Neural cell (in vitro differentiated cells): Measurements from ENCODE around the gene DSCAML1.

Source experiments
- CTCF ChIP-seq: fragments of 450-650 bp; IDR thresholded peaks from 2 replicates; pipeline ENCODE4 v1.5.1; 2014; ENCODE audit warnings: antibody characterized with exemption, mild to moderate bottlenecking, moderate library complexity; ENCODE audit not compliant: poor library complexity, severe bottlenecking
- EP300 ChIP-seq: fragments of 450-650 bp; conservative IDR thresholded peaks from 2 replicates; pipeline ENCODE4 v1.6.1; 2014; ENCODE audit warnings: antibody characterized with exemption, mild to moderate bottlenecking, moderate library complexity; ENCODE audit not compliant: poor library complexity, severe bottlenecking
- EZH2 ChIP-seq: fragments of 200-600, 300-800 bp; shearing (Covaris generic), sonication (generic); IDR thresholded peaks from 2 replicates; pipeline ENCODE4 v1.6.1; 2014; ENCODE audit warnings: antibody characterized with exemption, low read length, borderline replicate concordance, mild to moderate bottlenecking; ENCODE audit not compliant: insufficient read depth, poor library complexity, severe bottlenecking
- MXI1 ChIP-seq: fragments of 450-650 bp; conservative IDR thresholded peaks from 2 replicates; pipeline ENCODE4 v1.6.1; 2014; ENCODE audit warnings: antibody characterized with exemption, mild to moderate bottlenecking; ENCODE audit not compliant: poor library complexity, severe bottlenecking
- POLR2AphosphoS5 ChIP-seq: IDR thresholded peaks from 2 replicates; pipeline ENCODE4 v1.6.1; 2012
- RAD21 ChIP-seq: fragments of 450-650 bp; conservative IDR thresholded peaks from 2 replicates; pipeline ENCODE4 v1.6.1; 2014; ENCODE audit warnings: antibody characterized with exemption, mild to moderate bottlenecking, moderate library complexity
- REST ChIP-seq: IDR thresholded peaks from 2 replicates; pipeline ENCODE4 v1.6.1; 2012; ENCODE audit warnings: borderline replicate concordance
- TAF1 ChIP-seq: IDR thresholded peaks from 2 replicates; pipeline ENCODE4 v1.6.1; 2012; ENCODE audit warnings: low read depth

DNA sequence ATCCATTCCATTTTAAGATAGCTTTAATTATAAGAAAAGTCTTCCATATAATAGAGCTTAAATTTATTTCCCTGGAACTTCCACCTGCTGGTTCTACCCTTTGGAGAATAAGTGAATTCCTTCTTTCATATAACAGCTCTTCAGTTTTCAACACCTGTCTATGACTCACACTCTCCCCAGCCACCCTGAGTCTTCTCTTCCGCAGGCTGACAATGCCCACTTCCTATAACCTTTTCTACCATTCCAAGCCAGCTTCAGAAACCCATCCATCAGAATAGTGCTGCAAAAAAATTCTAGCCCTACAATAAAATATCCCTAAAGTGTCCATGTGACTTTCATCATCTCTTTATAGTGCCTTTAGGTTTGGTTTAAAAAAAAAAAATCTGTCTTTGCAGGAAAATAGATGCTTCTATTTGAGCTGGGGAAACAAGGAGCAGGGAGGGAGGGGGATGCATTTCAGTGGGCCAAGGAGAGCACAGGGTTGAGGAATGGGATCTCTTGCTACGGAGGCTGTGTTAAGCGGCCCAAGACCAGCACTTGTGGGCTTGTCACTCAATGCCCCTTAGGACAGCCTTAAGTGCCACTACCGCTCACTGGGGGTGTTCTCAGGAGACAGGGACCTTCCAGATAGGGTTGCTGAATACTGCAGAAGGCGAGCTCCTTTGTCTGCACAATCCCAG, 178.6 kb downstream of the DSCAML1 start:
- TF ChIP-seq CTCF = no peak
- TF ChIP-seq POLR2AphosphoS5 = no peak
- TF ChIP-seq MXI1 = no peak
- TF ChIP-seq EZH2 = no peak
- TF ChIP-seq TAF1 = no peak
- TF ChIP-seq RAD21 = no peak
- no peak for TF ChIP-seq REST
- TF ChIP-seq EP300 = no peak
